ENCODE results near the gene ABL1. TPM values are rescaled to one million over a fixed set of nuclear protein-coding genes. Genes with fewer than 3 reads are reported as not detected.

ABL1 gene
- total and polyA plus RNA-seq, 4 donors, result 23.3 to 60.0 (median 37.7) TPM

- Histone ChIP-seq H3K4me3 (no peak overlapping the region), H3K9me3 (ENCODE audit: control insufficient read depth in 4 of 4, insufficient read depth in 3 of 4, low read length in 3 of 4) (no peaks in the 10 kb centered on the region), H3K27me3 (ENCODE audit: control insufficient read depth in 3 of 3, insufficient read depth in 3 of 3, low read length in 2 of 3) (peaks cover 0 to 9% (median 2%) of the 10 kb centered on the region in 3 donors), H3K27ac (ENCODE audit: low read depth in 1 of 2, low read length in 1 of 2) (no peak overlapping the region), H3K9ac (ENCODE audit: insufficient read depth in 1 of 2, low read length in 2 of 2) (no peak overlapping the region), H3K4me1 (ENCODE audit: control insufficient read depth in 5 of 5, insufficient read depth in 5 of 5, low read length in 5 of 5) (peaks cover 0 to 6% (median 0%) of the 10 kb centered on the region in 5 donors), H3K36me3 (ENCODE audit: control insufficient read depth in 4 of 4, insufficient read depth in 4 of 4, low read length in 4 of 4) (peaks cover 0 to 4% (median 0%) of the 10 kb centered on the region in 4 donors)
- ATAC-seq (ENCODE audit: insufficient read depth, low FRiP score), result no peak
- DNase-seq, result no peak
- WGBS, 2 donors, result 72 to 76% methylated on average over 4 of the region's 4 CpGs
- TF ChIP-seq, protein P1, sequence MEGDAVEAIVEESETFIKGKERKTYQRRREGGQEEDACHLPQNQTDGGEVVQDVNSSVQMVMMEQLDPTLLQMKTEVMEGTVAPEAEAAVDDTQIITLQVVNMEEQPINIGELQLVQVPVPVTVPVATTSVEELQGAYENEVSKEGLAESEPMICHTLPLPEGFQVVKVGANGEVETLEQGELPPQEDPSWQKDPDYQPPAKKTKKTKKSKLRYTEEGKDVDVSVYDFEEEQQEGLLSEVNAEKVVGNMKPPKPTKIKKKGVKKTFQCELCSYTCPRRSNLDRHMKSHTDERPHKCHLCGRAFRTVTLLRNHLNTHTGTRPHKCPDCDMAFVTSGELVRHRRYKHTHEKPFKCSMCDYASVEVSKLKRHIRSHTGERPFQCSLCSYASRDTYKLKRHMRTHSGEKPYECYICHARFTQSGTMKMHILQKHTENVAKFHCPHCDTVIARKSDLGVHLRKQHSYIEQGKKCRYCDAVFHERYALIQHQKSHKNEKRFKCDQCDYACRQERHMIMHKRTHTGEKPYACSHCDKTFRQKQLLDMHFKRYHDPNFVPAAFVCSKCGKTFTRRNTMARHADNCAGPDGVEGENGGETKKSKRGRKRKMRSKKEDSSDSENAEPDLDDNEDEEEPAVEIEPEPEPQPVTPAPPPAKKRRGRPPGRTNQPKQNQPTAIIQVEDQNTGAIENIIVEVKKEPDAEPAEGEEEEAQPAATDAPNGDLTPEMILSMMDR (IDR thresholded peaks at IDR 0.05; ENCODE audit: control extremely low read depth, extremely low read depth), result no peak
These were observed 63.4 kb downstream of the ABL1 start for GRCh38 chr9:130898552-130898852.

GRCh38 chr9:130899051-130899748, 64.1 kb downstream of the ABL1 start:
- Histone ChIP-seq H3K36me3 (ENCODE audit: control insufficient read depth in 4 of 4, insufficient read depth in 4 of 4, low read length in 4 of 4) (no peaks in the 10 kb centered on the region), H3K4me3 (no peak overlapping the region), H3K9ac (ENCODE audit: insufficient read depth in 1 of 2, low read length in 2 of 2) (no peak overlapping the region), H3K9me3 (ENCODE audit: control insufficient read depth in 4 of 4, insufficient read depth in 3 of 4, low read length in 3 of 4) (no peaks in the 10 kb centered on the region), H3K4me1 (ENCODE audit: control insufficient read depth in 5 of 5, insufficient read depth in 5 of 5, low read length in 5 of 5) (peaks cover 0 to 3% (median 0%) of the 10 kb centered on the region in 5 donors), H3K27me3 (ENCODE audit: control insufficient read depth in 3 of 3, insufficient read depth in 3 of 3, low read length in 2 of 3) (peaks cover 0 to 9% (median 2%) of the 10 kb centered on the region in 3 donors), H3K27ac (ENCODE audit: low read depth in 1 of 2, low read length in 1 of 2) (no peak overlapping the region)
- TF ChIP-seq, protein P1 (IDR thresholded peaks at IDR 0.05; ENCODE audit: control extremely low read depth, extremely low read depth), result no peak
- DNase-seq (no peak), ATAC-seq (ENCODE audit: insufficient read depth, low FRiP score) (no peak)
- WGBS, 2 donors, result 69 to 79% methylated on average over 25 of the region's 25 CpGs

- no peak overlapping the region for H3K9ac ChIP-seq (ENCODE audit: insufficient read depth in 1 of 2, low read length in 2 of 2)
- H3K9me3 ChIP-seq (ENCODE audit: control insufficient read depth in 4 of 4, insufficient read depth in 3 of 4, low read length in 3 of 4), result no peaks in the 10 kb centered on the region
- TF ChIP-seq, protein P1 (IDR thresholded peaks at IDR 0.05; ENCODE audit: control extremely low read depth, extremely low read depth), result no peak
- ATAC-seq (ENCODE audit: insufficient read depth, low FRiP score) (no peak), DNase-seq (no peak)
- no peak overlapping the region for H3K27ac ChIP-seq (ENCODE audit: low read depth in 1 of 2, low read length in 1 of 2)
- 66 to 82% methylated on average over 17 of the region's 17 CpGs for WGBS, 2 donors
- H3K4me1 ChIP-seq (ENCODE audit: control insufficient read depth in 5 of 5, insufficient read depth in 5 of 5, low read length in 5 of 5), result no peaks in the 10 kb centered on the region
- no peaks in the 10 kb centered on the region for H3K36me3 ChIP-seq (ENCODE audit: control insufficient read depth in 4 of 4, insufficient read depth in 4 of 4, low read length in 4 of 4)
- no peak overlapping the region for H3K4me3 ChIP-seq
- peaks cover 0 to 14% (median 2%) of the 10 kb centered on the region in 3 donors for H3K27me3 ChIP-seq (ENCODE audit: control insufficient read depth in 3 of 3, insufficient read depth in 3 of 3, low read length in 2 of 3)
These were observed 65.8 kb downstream of the ABL1 start for GRCh38 chr9:130900701-130901497.

Data from lung (tissue), 12 donors.